ENCODE data around the gene NDUFB11.

NDUFB11 gene

GRCh38 chrX:47144626-47145394 is at the start of gene NDUFB11, which contains the start of gene RBM10:
Gene NDUFB11, minus strand, starts transcription at chrX:47144702. Its CDS starts 23 bp downstream, at chrX:47144679.
Gene RBM10, plus strand, starts transcription at chrX:47145221. Its CDS starts 2,261 bp downstream, at chrX:47147482.
- peak; percentile 82 for DNase-seq

- DNase-seq, result peak; percentile 96
Measured at GRCh38 chrX:47193475-47194193, 49.1 kb upstream of the NDUFB11 start, which contains the start of gene UBA1. Gene UBA1, plus strand, starts transcription at chrX:47193829. Its CDS starts 4,974 bp downstream, at chrX:47198803.

- no peak for DNase-seq
Measured at GRCh38 chrX:47191806-47192401, 47.4 kb upstream of the NDUFB11 start.

- DNase-seq, result no peak
Measured at GRCh38 chrX:47191331-47191730, 46.8 kb upstream of the NDUFB11 start.

- DNase-seq, result peak; percentile 47
Measured at GRCh38 chrX:47190445-47191269, 46.2 kb upstream of the NDUFB11 start.

GRCh38 chrX:47189906-47190305 is 45.4 kb upstream of the NDUFB11 start:
- DNase-seq, result no peak

- no peak for DNase-seq
Measured at GRCh38 chrX:47187106-47187677, 42.7 kb upstream of the NDUFB11 start.

GRCh38 chrX:47186096-47186740 is 41.7 kb upstream of the NDUFB11 start:
- no peak for DNase-seq

- no peak for DNase-seq
Measured at GRCh38 chrX:47185241-47185640, 40.7 kb upstream of the NDUFB11 start.

GRCh38 chrX:47184486-47184885 is 40.0 kb upstream of the NDUFB11 start:
- DNase-seq, result no peak

- no peak for DNase-seq
Measured at GRCh38 chrX:47182106-47182700, 37.7 kb upstream of the NDUFB11 start.

GRCh38 chrX:47181301-47181700 is 36.8 kb upstream of the NDUFB11 start:
- DNase-seq, result no peak

GRCh38 chrX:47180346-47180745 is 35.8 kb upstream of the NDUFB11 start:
- DNase-seq, result no peak

GRCh38 chrX:47179928-47180255 is 35.4 kb upstream of the NDUFB11 start:
- no peak for DNase-seq

- DNase-seq, result no peak
Measured at GRCh38 chrX:47179221-47179927, 34.9 kb upstream of the NDUFB11 start.

- no peak for DNase-seq
Measured at GRCh38 chrX:47178337-47178736, 33.8 kb upstream of the NDUFB11 start.

- no peak for DNase-seq
Measured at GRCh38 chrX:47177079-47177478, 32.6 kb upstream of the NDUFB11 start.

- no peak for DNase-seq
Measured at GRCh38 chrX:47176101-47176740, 31.7 kb upstream of the NDUFB11 start.

GRCh38 chrX:47175588-47175980 is 31.1 kb upstream of the NDUFB11 start:
- no peak for DNase-seq

- DNase-seq, result no peak
Measured at GRCh38 chrX:47174846-47175587, 30.5 kb upstream of the NDUFB11 start.

All from amniotic stem cell (primary cell).